CD8-positive, alpha-beta memory T cell (primary cell): ENCODE measurements around the gene RASAL3. TPM values are rescaled to one million over a fixed set of nuclear protein-coding genes. Genes with fewer than 3 reads are reported as not detected.
"Not testable (repeated sequence)": the region's sequence is repeated elsewhere in the genome, so short reads cannot be mapped to it uniquely, and the experiment has no call there.

Source experiments
- CTCF ChIA-PET: fragments of 350-600 bp; sonication (Branson Sonifier 250); formaldehyde crosslinking; loops from one replicate; lab custom pipeline; 2021; ENCODE audit warnings: antibody characterized with exemption; lab: Charles Lee
- POLR2A ChIA-PET: fragments of 350-600 bp; sonication (Branson Sonifier 250); formaldehyde crosslinking; loops from one replicate; lab custom pipeline; 2021; ENCODE audit warnings: antibody characterized with exemption; lab: Charles Lee
- DNase-seq, 5 donors: peaks; one replicate each; pipeline versions ENCODE4 v3.0.0 to v3.0.0-alpha.2; 2020 to 2022; ENCODE audit warnings: mixed read lengths in 1 of 5
- H3K27ac ChIP-seq: one replicate; pipeline ENCODE4 v1.7.0; 2013; ENCODE audit warnings: low read depth, mild to moderate bottlenecking, low read length, moderate library complexity
- H3K27me3 ChIP-seq: 2 replicates; pipeline ENCODE4 v1.7.0; 2013; ENCODE audit warnings: low read length, mild to moderate bottlenecking; ENCODE audit not compliant: insufficient read depth, poor library complexity, severe bottlenecking
- H3K36me3 ChIP-seq: 2 replicates; pipeline ENCODE4 v1.7.0; 2013; ENCODE audit warnings: mild to moderate bottlenecking, low read length, moderate library complexity; ENCODE audit not compliant: insufficient read depth
- H3K4me1 ChIP-seq: 2 replicates; pipeline ENCODE4 v1.7.0; 2013; ENCODE audit warnings: mild to moderate bottlenecking, low read length, moderate library complexity; ENCODE audit not compliant: insufficient read depth
- H3K4me3 ChIP-seq: 2 replicates; pipeline ENCODE4 v1.7.0; 2013; ENCODE audit warnings: mild to moderate bottlenecking, low read length
- H3K9me3 ChIP-seq: 2 replicates; pipeline ENCODE4 v1.7.0; 2013; ENCODE audit warnings: mild to moderate bottlenecking, low read length
- H3K27ac Mint-ChIP-seq, 8 donors: one replicate each; pipeline ENCODE4 v1.8.0; 2020 to 2021; ENCODE audit warnings: mixed read lengths in 8 of 8, mild to moderate bottlenecking in 6 of 8, inconsistent platforms in 3 of 8, moderate library complexity in 3 of 8
- H3K27me3 Mint-ChIP-seq, 2 donors: one replicate each; pipeline ENCODE4 v1.8.0; 2020 to 2021; ENCODE audit warnings: mixed read lengths in 2 of 2, mild to moderate bottlenecking in 1 of 2, moderate library complexity in 1 of 2
- H3K36me3 Mint-ChIP-seq, 3 donors: one replicate each; pipeline ENCODE4 v1.8.0; 2020 to 2021; ENCODE audit warnings: mixed read lengths in 3 of 3, inconsistent platforms in 1 of 3, mild to moderate bottlenecking in 1 of 3
- H3K4me1 Mint-ChIP-seq, 3 donors: one replicate each; pipeline ENCODE4 v1.8.0; 2020 to 2021; ENCODE audit warnings: mixed read lengths in 3 of 3, inconsistent platforms in 1 of 3, mild to moderate bottlenecking in 1 of 3
- H3K4me3 Mint-ChIP-seq, 7 donors: one replicate each; pipeline ENCODE4 v1.8.0; 2020 to 2021; ENCODE audit warnings: mixed read lengths in 7 of 7, mild to moderate bottlenecking in 6 of 7, moderate library complexity in 4 of 7, inconsistent platforms in 2 of 7
- H3K9me3 Mint-ChIP-seq, 5 donors: one replicate each; pipeline ENCODE4 v1.8.0; 2020 to 2022; ENCODE audit warnings: mixed read lengths in 5 of 5, mild to moderate bottlenecking in 3 of 5, moderate library complexity in 2 of 5, inconsistent platforms in 1 of 5
- polyA plus RNA-seq: library from polyadenylated mRNA; unstranded; fragments of 300-500 nt; fragmentation: Illumina TruSeq; gene quantifications from one replicate; pipeline ENCODE4 v1.2.3, GENCODE V29; 2021
- total RNA-seq, 2 experiments: library from RNA; stranded (reverse); gene quantifications; one replicate each; pipeline ENCODE4 v1.2.3, GENCODE V29; 2021

Gene RASAL3
- total and polyA plus RNA-seq, 3 experiments from 2014 or later = 120 to 144 (median 125) TPM

DNA sequence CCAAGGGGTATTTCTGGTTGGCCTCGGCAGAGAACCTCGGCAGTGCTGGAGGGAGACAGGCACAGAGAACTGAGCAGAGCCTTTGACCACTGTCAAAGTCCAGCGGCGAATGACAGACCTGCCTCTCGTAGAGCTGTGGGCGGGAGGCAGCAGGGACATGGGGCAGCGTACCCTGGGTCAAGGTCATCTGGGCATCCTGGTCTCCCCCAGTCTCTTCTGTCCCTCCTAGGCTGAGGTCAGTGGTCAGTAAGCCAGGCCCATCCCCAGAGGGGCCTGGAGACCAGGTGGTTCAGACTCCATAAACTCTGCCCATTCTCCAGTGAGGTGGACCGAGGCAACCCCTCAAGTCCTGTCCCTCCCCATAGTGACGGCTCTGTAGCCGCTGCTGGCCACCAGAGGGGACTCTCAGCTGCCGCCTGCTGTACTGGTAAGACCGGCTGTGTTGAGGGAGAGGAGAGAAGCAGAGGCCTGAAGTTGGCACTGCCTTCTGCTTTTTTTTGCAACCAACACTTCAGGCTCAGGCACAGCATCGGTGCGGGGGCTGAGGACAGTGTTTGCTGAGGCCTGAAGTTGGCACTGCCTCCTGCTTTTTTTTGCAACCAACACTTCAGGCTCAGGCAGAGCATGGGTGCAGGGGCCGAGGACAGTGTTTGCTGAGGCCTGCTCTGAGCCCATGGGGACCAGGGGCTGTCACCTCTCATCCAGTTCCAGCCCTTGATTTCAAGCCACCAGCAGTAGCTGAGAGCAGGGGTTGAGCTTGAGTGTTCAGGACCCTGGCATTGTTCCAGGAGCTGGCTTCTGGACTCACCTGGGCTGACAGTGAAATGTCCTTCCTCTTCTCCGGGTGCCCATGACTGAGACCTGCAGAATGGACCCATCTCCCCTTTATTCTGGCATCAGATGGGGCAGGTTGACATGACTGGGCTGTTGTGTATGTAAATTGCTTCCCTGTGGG is 15.3 kb upstream of the RASAL3 start, which contains the start of gene PGLYRP2:
TSS of gene PGLYRP2 (minus strand) at position 111 of the 955 bp plus-strand sequence. CDS start 130 bp downstream, outside the sequence.
- POLR2A ChIA-PET = interaction anchor here (0.9 kb wide), 1 partner anchor 15 kb away, joined by 3 read pairs; no protein-coding TSS in a partner anchor
- Histone ChIP-seq H3K27ac (no peak within 1 kb of the TSS), H3K9me3 (no peaks in the 10 kb centered on the region), H3K4me3 (no peak within 1 kb of the TSS), H3K27me3 (no peaks in the 10 kb centered on the region), H3K4me1 (peaks cover 23% of the 10 kb centered on the region), H3K36me3 (no peaks in the 10 kb centered on the region)
- H3K4me3 Mint-ChIP-seq = peak within 1 kb of the TSS in 3 of 7 donors; percentile 2 to 84 (median 69)
- H3K4me1 Mint-ChIP-seq = peaks cover 13 to 38% (median 24%) of the 10 kb centered on the region in 3 donors
- no peaks in the 10 kb centered on the region for H3K9me3 Mint-ChIP-seq
- peak in 1 of 5 donors; percentile 15 for DNase-seq
- no peaks in the 10 kb centered on the region for H3K36me3 Mint-ChIP-seq
- H3K27ac Mint-ChIP-seq = peak within 1 kb of the TSS in 5 of 8 donors; percentile 50 to 75 (median 57)
- CTCF ChIA-PET = interaction anchor here (1.2 to 1.9 kb wide), 3 partner anchors 12 to 76 kb away, joined by 4 to 8 read pairs (median 5); partner anchors contain the start of gene AKAP8L
- H3K27me3 Mint-ChIP-seq = no peaks in the 10 kb centered on the region

DNA sequence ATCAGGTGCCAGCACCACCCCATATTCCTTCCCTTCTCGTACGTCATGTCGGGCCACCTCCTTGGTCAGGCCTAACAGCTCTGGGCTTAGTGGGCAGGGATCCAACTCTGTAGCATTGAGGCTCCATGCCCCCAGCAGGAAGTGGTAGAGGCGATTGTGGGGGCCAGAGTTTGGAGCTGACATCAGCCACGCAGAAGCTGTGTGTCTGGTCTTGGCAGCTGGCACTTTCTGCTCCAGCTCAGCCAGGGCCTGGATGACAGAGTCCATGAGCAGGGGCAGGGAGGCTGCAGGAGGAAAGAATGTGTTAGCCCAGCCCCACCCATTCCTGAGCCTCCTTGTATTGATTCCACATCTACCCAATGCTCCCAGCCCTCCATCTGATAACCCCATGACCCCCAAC is 12.0 kb upstream of the RASAL3 start:
- Mint-ChIP-seq H3K36me3 (no peaks in the 10 kb centered on the region), H3K9me3 (no peaks in the 10 kb centered on the region), H3K27me3 (no peaks in the 10 kb centered on the region), H3K4me3 (peak overlapping the region in 1 of 7 donors; percentile 25), H3K27ac (peak overlapping the region in 1 of 8 donors; percentile 33), H3K4me1 (peaks cover 17 to 47% (median 28%) of the 10 kb centered on the region in 3 donors)
- no peak for DNase-seq
- no peak overlapping the region for H3K27ac ChIP-seq
- CTCF ChIA-PET = no interaction called here
- H3K4me3 ChIP-seq = no peak overlapping the region
- POLR2A ChIA-PET = no interaction called here
- no peaks in the 10 kb centered on the region for H3K36me3 ChIP-seq
- H3K9me3 ChIP-seq = no peaks in the 10 kb centered on the region
- H3K27me3 ChIP-seq = no peaks in the 10 kb centered on the region
- peaks cover 23% of the 10 kb centered on the region for H3K4me1 ChIP-seq

DNA sequence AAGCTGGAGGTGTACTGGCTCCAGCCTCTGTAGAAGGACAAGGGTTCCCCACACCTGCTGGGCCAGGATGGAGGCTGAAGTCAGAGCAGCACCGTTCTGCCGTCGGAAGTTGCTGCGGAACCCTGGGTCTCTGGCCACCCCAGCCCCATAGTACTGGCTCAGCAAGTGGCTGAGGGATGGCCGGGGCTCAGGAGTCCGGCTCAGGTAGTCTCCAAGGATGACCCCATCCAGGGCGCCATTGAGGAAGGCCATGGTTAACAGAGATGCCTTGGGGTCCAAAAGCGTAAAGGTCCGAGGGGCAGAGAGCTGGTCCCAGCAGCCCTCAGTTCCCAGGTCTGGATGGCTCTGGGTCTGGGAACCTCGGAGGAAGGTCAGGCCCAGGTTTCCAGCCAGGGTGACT is 11.3 kb upstream of the RASAL3 start:
- H3K36me3 ChIP-seq = no peaks in the 10 kb centered on the region
- ChIA-PET POLR2A (no interaction called here), CTCF (interaction anchor here (1.5 kb wide), 1 partner anchor 18 kb away, joined by 3 read pairs; no protein-coding TSS in a partner anchor)
- H3K27ac ChIP-seq = no peak overlapping the region
- Mint-ChIP-seq H3K4me3 (no peak overlapping the region), H3K36me3 (no peaks in the 10 kb centered on the region), H3K4me1 (peaks cover 17 to 47% (median 28%) of the 10 kb centered on the region in 3 donors), H3K27me3 (no peaks in the 10 kb centered on the region), H3K9me3 (no peaks in the 10 kb centered on the region), H3K27ac (no peak overlapping the region)
- no peaks in the 10 kb centered on the region for H3K9me3 ChIP-seq
- H3K4me1 ChIP-seq = peaks cover 23% of the 10 kb centered on the region
- no peak overlapping the region for H3K4me3 ChIP-seq
- no peak for DNase-seq
- H3K27me3 ChIP-seq = no peaks in the 10 kb centered on the region

DNA sequence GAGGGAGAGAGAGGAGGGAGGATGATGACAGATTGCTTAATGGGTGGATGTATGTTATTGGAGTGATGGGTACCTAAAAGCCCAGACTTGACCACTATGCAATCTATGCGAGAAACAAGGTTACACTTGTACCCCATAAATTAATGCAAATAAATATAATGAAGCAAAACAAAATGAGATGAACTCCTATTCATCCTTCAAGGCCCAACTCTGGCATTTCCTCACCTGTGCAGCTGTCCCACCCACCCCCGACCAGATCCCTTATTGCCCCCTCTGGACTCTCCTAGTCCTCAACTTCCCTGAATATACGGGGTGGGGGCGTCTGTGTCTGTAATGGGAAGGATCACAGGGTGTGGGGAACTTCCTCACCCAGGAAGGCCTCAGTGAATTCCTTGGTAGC is 10.8 kb upstream of the RASAL3 start:
- Mint-ChIP-seq H3K27me3 (no peaks in the 10 kb centered on the region), H3K4me3 (no peak overlapping the region), H3K36me3 (no peaks in the 10 kb centered on the region), H3K4me1 (peaks cover 16 to 46% (median 27%) of the 10 kb centered on the region in 3 donors), H3K9me3 (no peaks in the 10 kb centered on the region), H3K27ac (peak overlapping the region in 1 of 8 donors; percentile 11)
- DNase-seq = no peak
- Histone ChIP-seq H3K4me1 (peaks cover 21% of the 10 kb centered on the region), H3K4me3 (no peak overlapping the region), H3K27ac (no peak overlapping the region), H3K36me3 (no peaks in the 10 kb centered on the region), H3K9me3 (no peaks in the 10 kb centered on the region), H3K27me3 (no peaks in the 10 kb centered on the region)
- CTCF ChIA-PET = interaction anchor here (1.5 kb wide), 1 partner anchor 18 kb away, joined by 3 read pairs; no protein-coding TSS in a partner anchor
- POLR2A ChIA-PET = no interaction called here

DNA sequence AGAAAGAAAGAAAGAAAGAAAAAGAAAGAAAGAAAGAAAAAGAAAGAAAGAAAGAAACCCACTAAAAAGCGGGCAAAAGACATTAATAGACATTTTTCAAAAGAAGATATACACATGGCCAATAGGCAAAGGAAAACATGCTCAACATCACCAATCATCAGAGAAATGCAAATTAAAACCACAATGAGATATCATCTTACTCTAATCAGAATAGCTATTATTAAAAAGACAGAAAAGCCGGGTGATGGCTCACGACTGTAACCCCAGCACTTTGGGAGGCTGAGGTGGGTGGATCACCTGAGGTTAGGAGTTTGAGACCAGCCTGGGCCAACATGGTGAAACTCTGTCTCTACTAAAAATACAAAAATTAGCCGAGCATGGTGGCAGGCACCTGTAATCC is 9.5 kb upstream of the RASAL3 start:
- ChIA-PET CTCF (interaction anchor here (1.5 kb wide), 1 partner anchor 82 kb away, joined by 3 read pairs; no protein-coding TSS in a partner anchor), POLR2A (interaction anchor here (0.6 to 0.9 kb wide), 2 partner anchors 9 to 10 kb away, joined by 3 read pairs; no protein-coding TSS in a partner anchor)
- peaks cover 14% of the 10 kb centered on the region for H3K4me1 ChIP-seq
- not testable (repeated sequence) for H3K9me3 ChIP-seq, H3K36me3 ChIP-seq, H3K27me3 Mint-ChIP-seq, H3K27ac ChIP-seq, H3K9me3 Mint-ChIP-seq, H3K4me3 ChIP-seq, H3K36me3 Mint-ChIP-seq, DNase-seq, H3K27me3 ChIP-seq, H3K4me3 Mint-ChIP-seq
- Mint-ChIP-seq H3K27ac (peak overlapping the region in 2 of 8 donors; percentile 24 to 70), H3K4me1 (peaks cover 22 to 49% (median 29%) of the 10 kb centered on the region in 3 donors)

DNA sequence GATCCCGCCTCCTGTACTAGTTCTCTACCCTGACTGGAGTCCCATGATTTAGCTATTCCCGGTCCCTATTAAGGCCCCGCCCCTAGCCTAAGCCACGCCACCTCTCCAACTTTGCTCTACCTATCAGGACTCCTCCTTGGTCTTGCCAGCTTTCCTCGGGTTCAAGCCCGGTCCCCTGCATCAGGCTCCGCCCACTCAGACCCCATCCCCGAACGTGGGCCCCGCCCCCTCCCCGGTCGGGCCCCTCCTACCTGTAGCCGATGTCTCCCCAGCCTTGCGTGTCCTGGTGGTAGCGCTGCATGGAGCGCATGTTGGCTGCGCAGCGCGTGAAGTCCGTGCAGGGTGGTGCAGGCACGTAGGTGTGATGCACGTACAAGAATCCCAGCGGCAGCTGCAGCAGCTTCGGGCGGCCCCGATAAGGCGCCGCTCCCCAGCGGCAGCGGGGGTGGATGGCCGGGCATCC is 7.3 kb upstream of the RASAL3 start:
- Histone ChIP-seq H3K36me3 (no peaks in the 10 kb centered on the region), H3K9me3 (no peaks in the 10 kb centered on the region), H3K27me3 (no peaks in the 10 kb centered on the region), H3K27ac (no peak overlapping the region), H3K4me1 (peaks cover 27% of the 10 kb centered on the region), H3K4me3 (no peak overlapping the region)
- POLR2A ChIA-PET = no interaction called here
- peaks cover 0 to 3% of the 10 kb centered on the region in 2 donors for H3K27me3 Mint-ChIP-seq
- no peak overlapping the region for H3K27ac Mint-ChIP-seq
- DNase-seq = no peak
- CTCF ChIA-PET = interaction anchor here (1.0 kb wide), 1 partner anchor 53 kb away, joined by 3 read pairs; the partner anchor contains the start of gene AKAP8L
- H3K36me3 Mint-ChIP-seq = peaks cover 0 to 1% (median 0%) of the 10 kb centered on the region in 3 donors
- H3K4me3 Mint-ChIP-seq = peak overlapping the region in 6 of 7 donors; percentile 36 to 70 (median 50)
- H3K9me3 Mint-ChIP-seq = no peaks in the 10 kb centered on the region
- H3K4me1 Mint-ChIP-seq = peaks cover 40 to 56% (median 42%) of the 10 kb centered on the region in 3 donors

DNA sequence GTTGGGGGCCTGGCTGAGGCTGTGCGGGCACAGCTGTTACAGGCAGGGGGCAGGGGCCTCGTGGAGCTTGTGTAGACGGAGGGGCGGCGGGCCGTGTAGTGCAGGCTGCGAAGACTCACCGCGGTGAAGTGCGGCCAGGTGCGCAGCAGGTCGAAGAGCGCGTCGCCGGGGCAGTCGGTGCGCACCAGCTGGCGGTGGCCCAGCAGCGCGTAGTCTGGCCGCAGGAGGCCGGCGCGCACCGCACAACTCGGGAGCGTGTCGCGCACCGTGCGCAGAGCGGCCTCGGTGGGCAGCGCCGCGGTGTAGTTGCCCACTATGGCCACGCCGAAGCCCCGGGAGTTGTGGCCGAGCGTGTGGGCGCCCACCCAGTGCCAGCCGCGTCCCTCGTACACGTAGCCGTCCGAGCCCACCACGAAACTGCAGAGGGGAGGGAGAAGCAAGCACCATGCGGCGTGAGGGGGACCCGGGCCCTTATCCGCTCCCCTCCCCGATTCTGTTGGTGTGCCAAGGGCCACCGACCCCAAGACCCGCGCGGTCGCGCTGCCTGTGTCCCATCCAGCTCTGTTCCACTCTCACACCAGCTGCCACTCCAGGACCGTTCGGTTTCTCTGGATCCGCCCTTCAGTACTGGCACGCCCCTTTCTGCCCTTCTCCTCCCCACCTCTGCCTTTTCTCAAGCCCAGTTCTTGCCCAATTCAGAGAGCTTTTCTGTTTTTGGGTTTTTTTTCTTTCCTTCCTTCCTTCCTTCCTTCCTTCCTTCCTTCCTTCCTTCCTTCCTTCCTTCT is 5.4 kb upstream of the RASAL3 start:
- H3K9me3 Mint-ChIP-seq = no peaks in the 10 kb centered on the region
- Histone ChIP-seq H3K36me3 (no peaks in the 10 kb centered on the region), H3K4me3 (peak overlapping the region; percentile 66), H3K27ac (no peak overlapping the region), H3K27me3 (no peaks in the 10 kb centered on the region), H3K4me1 (peaks cover 42% of the 10 kb centered on the region), H3K9me3 (no peaks in the 10 kb centered on the region)
- H3K4me1 Mint-ChIP-seq = peaks cover 42 to 62% (median 53%) of the 10 kb centered on the region in 3 donors
- H3K4me3 Mint-ChIP-seq = peak overlapping the region; percentile 78 to 91 (median 88)
- peak in 1 of 5 donors; percentile 21 for DNase-seq
- ChIA-PET CTCF (interaction anchor here (0.8 to 2.0 kb wide), 5 partner anchors 12 to 86 kb away, joined by 3 to 5 read pairs (median 3); partner anchors contain the start of gene AKAP8L), POLR2A (interaction anchor here (0.5 to 1.4 kb wide), 3 partner anchors 45 to 52 kb away, joined by 3 to 6 read pairs (median 4); partner anchors contain the start of gene AKAP8L)
- H3K36me3 Mint-ChIP-seq = peaks cover 0 to 1% (median 0%) of the 10 kb centered on the region in 3 donors
- peaks cover 0 to 3% of the 10 kb centered on the region in 2 donors for H3K27me3 Mint-ChIP-seq
- H3K27ac Mint-ChIP-seq = peak overlapping the region in 7 of 8 donors; percentile 17 to 89 (median 81)
